DND-41 (cell line): ENCODE results near the gene ABLIM2.

Source experiments
- CTCF ChIP-seq: IDR thresholded peaks from 2 replicates; pipeline ENCODE4 v1.5.1; 2012; ENCODE audit warnings: borderline replicate concordance, low read length, moderate library complexity, mild to moderate bottlenecking; ENCODE audit not compliant: poor library complexity, severe bottlenecking; ENCODE audit errors: extremely low read depth
- EZH2 ChIP-seq: IDR thresholded peaks from 3 replicates; pipeline ENCODE4 v1.6.1; 2012; ENCODE audit warnings: borderline replicate concordance, low read depth, mild to moderate bottlenecking, moderate library complexity, low read length, inconsistent platforms; ENCODE audit not compliant: severe bottlenecking

- TF ChIP-seq CTCF = no peak
- TF ChIP-seq EZH2 = no peak
Observed at GRCh38 chr4:8185930-8186329, 27.3 kb upstream of the ABLIM2 start.
